Ammon's horn (tissue), 1 donor: Measurements from ENCODE around the gene FAU.

ENCODE experiments used
- DNase-seq: peaks from one replicate; pipeline ENCODE4 v3.0.0-alpha.2; 2016; ENCODE audit warnings: low spot score

Gene FAU

DNA sequence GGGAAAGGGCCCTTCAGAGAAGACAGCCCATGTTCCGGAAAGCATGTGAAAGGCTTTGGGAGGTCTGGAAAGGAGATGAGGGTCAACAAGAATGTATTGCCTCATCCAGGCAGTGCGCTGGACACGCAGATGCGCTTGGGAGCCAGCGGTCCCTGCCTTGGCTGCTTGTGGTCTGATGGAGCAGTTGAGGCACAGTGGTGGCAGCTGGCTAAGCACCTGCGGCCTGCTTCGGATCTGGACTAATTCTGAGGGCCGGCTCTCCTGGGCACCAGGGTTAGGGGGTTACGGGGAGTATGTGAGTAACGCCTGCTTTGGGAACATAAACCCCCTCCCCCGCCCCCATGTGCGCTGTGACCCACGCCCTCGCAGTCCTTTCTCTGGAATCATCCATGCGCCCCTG, 14.9 kb downstream of the FAU start:
- no peak for DNase-seq

- DNase-seq, result no peak
These were observed 17.3 kb downstream of the FAU start for GRCh38 chr11:65104628-65105027.

DNA sequence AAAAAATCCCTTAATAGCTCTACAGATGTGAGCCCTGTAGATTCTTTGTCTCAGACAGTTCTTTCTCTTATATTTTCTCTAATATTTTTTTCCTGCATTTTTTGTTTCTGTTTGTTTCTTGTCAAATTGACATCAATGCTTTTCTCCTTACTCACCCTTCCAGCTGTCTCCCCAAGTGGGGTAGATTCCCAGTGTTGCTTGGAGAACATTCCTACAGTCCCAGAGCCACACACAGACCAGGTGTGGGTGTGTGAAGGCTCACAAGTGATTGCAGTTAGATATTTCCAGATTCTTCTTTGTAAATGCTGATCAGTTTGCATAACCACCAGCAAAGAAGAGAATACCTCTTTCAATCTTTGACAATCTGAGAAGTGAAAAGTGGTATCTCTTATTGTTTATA, 18.5 kb downstream of the FAU start:
- no peak for DNase-seq

DNA sequence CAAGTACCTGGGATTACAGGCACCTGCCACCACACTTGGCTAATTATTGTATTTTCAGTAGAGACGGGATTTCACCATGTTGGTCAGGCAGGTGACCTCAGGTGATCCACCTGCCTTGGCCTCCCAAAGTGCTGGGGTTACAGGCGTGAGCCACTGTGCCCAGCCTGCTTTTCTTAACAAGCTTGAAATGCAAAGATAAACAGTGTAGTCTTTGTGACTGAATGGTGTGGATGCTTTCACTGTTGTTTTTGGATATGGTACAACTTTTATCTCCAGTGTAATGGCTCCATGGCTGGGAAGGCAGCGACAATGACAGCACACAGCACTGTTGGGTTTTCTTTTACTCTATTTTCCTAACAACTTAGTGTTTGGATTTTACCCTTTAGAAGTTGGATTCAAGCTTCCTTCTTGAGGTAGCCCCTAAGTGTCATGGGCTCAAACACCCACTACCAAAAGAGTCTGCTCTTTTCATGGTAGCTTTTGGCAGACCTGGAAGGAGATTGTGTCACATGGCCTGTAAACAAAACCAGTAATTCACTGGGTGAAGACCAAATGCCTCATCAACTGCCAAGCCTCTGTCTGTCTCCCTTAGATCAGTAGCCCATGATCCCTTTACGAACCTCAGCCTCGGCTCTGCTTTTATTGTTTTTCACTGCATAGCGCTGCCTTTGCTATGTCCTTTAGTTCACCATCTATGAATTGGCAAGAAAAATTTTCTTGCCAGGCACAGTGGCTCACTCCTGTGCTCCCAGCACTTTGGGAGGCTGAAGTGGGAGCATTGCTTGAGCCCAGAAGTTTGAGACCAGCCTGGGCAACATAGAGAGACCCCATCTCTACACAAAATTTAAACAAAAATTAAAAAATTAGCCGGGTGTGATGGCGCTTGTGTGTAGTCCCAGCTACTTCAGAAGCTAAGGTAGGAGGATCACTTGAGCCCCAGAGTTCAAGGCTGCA, 19.5 kb downstream of the FAU start:
- peak; percentile 76 for DNase-seq

GRCh38 chr11:65100674-65101350, 21.1 kb downstream of the FAU start:
- no peak for DNase-seq

GRCh38 chr11:65096926-65097325, 25.0 kb downstream of the FAU start:
- DNase-seq, result no peak

GRCh38 chr11:65095974-65096806, 25.7 kb downstream of the FAU start, which contains the start of gene VPS51:
TSS of gene VPS51 (plus strand) at chr11:65096214. CDS start at chr11:65096251, 37 bp downstream.
- peak; percentile 91 for DNase-seq

GRCh38 chr11:65095427-65095826, 26.5 kb downstream of the FAU start:
- DNase-seq, result no peak

GRCh38 chr11:65090628-65091027, 31.3 kb downstream of the FAU start:
- DNase-seq, result peak; percentile 75

DNA sequence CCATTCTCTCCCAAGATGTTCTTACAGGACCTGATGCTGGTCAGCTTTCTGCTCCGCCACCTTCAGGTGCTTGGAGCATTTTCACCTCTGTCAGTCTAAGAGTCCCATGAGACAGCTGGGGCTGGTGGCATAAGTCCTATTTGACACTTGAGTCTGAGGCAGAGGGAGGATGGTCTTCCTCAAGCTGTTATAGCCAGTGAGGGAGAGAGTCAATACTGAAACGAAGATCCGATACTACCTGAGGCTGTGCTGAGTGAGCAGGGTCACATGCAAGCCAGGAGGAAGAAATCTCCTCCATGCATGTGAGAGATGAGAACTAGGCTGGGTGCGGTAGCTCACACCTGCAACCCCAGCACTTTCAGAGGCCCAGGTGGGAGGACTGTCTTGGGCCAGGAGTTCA, 32.3 kb downstream of the FAU start:
- no peak for DNase-seq

- DNase-seq, result no peak
These were observed 34.1 kb downstream of the FAU start for GRCh38 chr11:65087827-65088226.

DNA sequence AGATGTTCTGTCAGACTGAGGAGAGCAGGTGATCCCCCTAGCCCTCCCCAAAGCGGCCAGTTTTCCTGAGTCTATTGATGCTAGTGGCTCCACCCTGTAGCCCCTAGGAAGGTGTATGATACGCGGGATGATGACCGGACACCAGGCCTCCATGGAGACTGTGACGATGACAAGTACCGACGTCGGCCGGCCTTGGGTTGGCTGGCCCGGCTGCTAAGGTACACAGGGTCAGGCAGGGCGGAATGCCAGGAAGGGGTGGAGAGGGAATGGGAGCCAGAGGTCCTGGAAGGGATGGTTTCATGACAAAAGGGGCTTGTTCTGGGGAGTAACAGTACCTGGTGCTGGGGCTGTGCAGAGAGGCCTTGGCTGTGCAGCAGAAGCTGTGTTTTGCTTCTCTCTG, 34.7 kb downstream of the FAU start:
- no peak for DNase-seq

DNA sequence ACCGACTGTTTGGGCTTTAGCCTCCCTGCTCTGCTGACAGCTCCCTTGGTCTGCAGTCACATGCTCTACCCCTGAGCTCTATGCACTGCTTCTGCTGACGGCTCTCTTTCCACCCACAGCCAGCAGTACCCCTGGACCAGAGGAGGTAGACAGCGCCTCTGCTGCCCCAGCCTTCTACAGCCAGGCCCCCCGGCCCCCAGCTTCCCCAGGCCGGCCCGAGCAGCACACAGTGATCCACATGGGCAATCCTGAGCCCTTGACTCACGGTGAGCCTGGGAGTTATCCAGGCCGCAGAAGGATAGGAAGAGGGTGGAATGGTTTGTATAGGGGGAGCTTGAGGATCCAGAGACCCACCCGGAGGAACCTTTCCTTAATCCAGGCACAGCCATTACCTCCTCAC, 35.1 kb downstream of the FAU start:
- DNase-seq, result no peak

- no peak for DNase-seq
These were observed 36.5 kb downstream of the FAU start for GRCh38 chr11:65085446-65085845.

DNA sequence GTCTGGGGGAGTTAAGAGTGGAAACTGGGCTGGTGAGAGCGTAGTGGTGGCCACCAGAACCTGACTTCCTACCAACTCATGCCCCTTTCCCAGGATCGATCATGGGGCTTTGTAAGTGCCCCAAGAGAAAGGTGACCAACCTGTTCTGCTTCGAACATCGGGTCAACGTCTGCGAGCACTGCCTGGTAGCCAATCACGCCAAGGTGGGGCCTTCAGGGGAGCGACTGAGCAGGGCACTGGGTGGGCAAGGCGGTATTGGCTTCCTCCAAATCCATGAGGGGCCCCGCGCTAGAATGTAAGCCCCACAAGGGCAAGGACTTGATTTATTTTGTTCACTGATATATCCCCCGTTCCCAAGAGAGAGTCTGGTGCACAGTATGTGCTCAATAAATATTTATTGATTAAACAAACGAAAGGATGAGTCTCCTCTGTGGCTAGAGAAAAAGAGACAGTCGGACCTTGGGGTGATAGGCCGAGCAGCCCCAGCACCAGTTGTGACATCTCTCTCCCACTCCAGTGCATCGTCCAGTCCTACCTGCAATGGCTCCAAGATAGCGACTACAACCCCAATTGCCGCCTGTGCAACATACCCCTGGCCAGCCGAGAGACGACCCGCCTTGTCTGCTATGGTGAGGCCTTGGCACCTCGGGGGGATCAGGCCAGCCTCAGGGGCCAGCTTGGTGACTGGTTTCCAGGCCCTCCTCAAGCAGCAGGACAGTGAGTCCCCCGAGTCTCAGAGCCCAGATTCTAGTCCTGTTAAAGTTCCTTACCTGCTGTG, 37.1 kb downstream of the FAU start:
- no peak for DNase-seq

- DNase-seq, result peak; percentile 97
These were observed 37.9 kb downstream of the FAU start, which contains the start of the genes CDCA5 and ZFPL1 for GRCh38 chr11:65083834-65084597. TSS of gene CDCA5 (minus strand) at chr11:65084040. CDS start at chr11:65083978, 62 bp downstream. TSS of gene ZFPL1 (plus strand) at chr11:65084222. CDS start at chr11:65084699, 477 bp downstream.

- no peak for DNase-seq
These were observed 38.6 kb downstream of the FAU start for GRCh38 chr11:65083134-65083833.

DNA sequence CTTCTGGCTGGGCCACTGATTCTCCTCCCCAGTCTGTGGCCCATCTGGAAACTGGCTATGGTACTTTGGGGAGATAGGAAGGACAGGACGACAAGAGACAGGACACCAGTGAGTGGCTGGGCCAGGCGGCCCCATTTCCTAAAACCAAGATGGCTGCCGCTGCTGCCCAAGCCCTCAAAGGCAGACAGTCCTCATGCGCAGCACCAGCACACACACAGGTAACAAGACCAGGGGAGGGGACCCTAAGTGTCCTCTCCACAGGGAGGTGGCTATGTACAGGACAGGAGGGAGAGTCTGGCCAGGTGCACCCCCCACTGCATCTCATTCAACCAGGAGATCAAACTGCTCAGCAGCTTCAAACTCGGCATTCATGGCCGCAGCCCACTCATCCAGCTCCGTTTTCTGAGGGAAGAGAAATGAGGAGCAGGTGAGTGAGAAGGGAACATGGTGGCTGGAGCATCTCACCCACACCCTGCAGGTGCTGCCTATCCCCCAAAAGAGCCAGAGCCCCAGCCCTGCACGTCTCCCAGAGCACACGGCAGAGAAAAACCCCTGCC, 43.1 kb downstream of the FAU start:
- no peak for DNase-seq

- no peak for DNase-seq
These were observed 43.8 kb downstream of the FAU start for GRCh38 chr11:65078151-65078550.

DNA sequence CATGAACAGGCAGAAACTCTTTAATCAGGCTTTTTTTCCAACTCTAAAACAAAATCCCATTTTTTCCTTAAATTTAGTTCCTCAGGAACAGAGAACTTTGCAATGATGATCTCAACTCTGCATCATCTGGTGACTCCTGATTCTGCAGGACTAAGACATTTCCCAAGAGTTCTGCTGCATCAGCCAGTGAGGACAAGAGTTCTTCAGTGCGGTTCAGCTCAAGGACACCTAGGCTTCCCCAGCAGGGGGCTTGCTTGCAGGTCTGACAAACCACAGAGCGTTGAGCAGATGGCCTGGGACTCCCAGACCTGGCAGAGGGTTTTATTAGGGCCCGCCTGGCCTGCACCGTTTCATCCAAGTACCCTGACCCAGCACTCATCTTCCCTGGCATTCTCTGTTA, 44.5 kb downstream of the FAU start:
- no peak for DNase-seq
